ENCODE results near the gene PLEK2. TPM values are rescaled to one million over a fixed set of nuclear protein-coding genes. Genes with fewer than 3 reads are reported as not detected.

Gene PLEK2
- total and polyA plus RNA-seq, 2 experiments from 2014 or later, result 0.92 to 1.8 TPM

- no peak for TF ChIP-seq CTCF (IDR thresholded peaks at IDR 0.05; ENCODE audit: low read depth, low read length)
- Histone ChIP-seq H3K27ac (no peak overlapping the region), H3K27me3 (no peaks in the 10 kb centered on the region), H3K4me1 (ENCODE audit: low read depth) (peaks cover 5% of the 10 kb centered on the region), H3K9me3 (ENCODE audit: low read depth) (no peaks in the 10 kb centered on the region), H3K4me3 (no peak overlapping the region), H3K36me3 (peaks cover 2% of the 10 kb centered on the region)
- DNase-seq (ENCODE audit: low read depth in 1 of 2, low spot score in 1 of 2), result no peak
These were observed 22.0 kb downstream of the PLEK2 start for GRCh38 chr14:67389811-67390534.

GRCh38 chr14:67389275-67389674, 22.7 kb downstream of the PLEK2 start:
- H3K27me3 ChIP-seq, result no peaks in the 10 kb centered on the region
- no peak for DNase-seq (ENCODE audit: low read depth in 1 of 2, low spot score in 1 of 2)

DNA sequence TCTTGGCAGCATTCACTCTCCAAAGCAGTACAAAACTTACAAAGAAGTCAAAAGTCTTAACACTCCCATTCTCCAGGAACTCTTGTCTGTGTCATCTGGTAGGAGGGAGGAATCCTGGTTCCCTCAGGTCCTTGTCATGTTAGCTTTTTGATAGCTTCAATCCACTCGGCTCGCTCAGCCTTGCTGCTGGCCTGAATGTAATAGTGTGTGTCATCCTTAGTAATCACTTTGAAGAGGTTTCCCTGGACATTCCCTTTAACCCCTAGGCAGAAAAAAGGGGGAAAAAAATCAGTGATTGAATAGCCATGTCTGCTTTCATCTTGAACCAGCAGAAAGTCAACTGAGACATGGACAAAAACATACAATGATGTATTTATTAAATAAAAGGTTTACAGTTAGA, 24.8 kb downstream of the PLEK2 start:
- Histone ChIP-seq H3K36me3 (peaks cover 29% of the 10 kb centered on the region), H3K9me3 (ENCODE audit: low read depth) (no peaks in the 10 kb centered on the region), H3K27ac (no peak overlapping the region), H3K4me3 (no peak overlapping the region), H3K27me3 (no peaks in the 10 kb centered on the region), H3K4me1 (ENCODE audit: low read depth) (peaks cover 5% of the 10 kb centered on the region)
- TF ChIP-seq CTCF (IDR thresholded peaks at IDR 0.05; ENCODE audit: low read depth, low read length), result no peak
- DNase-seq (ENCODE audit: low read depth in 1 of 2, low spot score in 1 of 2), result no peak

More at GRCh38 chr14:67389275-67389674, 22.7 kb downstream of the PLEK2 start:
- no peaks in the 10 kb centered on the region for H3K9me3 ChIP-seq (ENCODE audit: low read depth)
- no peak overlapping the region for H3K27ac ChIP-seq
- peaks cover 9% of the 10 kb centered on the region for H3K36me3 ChIP-seq
- no peak for TF ChIP-seq CTCF (IDR thresholded peaks at IDR 0.05; ENCODE audit: low read depth, low read length)
- no peak overlapping the region for H3K4me3 ChIP-seq
- H3K4me1 ChIP-seq (ENCODE audit: low read depth), result peaks cover 5% of the 10 kb centered on the region

GRCh38 chr14:67385618-67386017, 26.3 kb downstream of the PLEK2 start:
- H3K27ac ChIP-seq, result no peak overlapping the region
- no peak for TF ChIP-seq CTCF (IDR thresholded peaks at IDR 0.05; ENCODE audit: low read depth, low read length)
- H3K36me3 ChIP-seq, result peaks cover 44% of the 10 kb centered on the region
- no peak overlapping the region for H3K4me3 ChIP-seq
- peaks cover 2% of the 10 kb centered on the region for H3K4me1 ChIP-seq (ENCODE audit: low read depth)
- no peaks in the 10 kb centered on the region for H3K27me3 ChIP-seq
- DNase-seq (ENCODE audit: low read depth in 1 of 2, low spot score in 1 of 2), result no peak
- H3K9me3 ChIP-seq (ENCODE audit: low read depth), result no peaks in the 10 kb centered on the region

DNA sequence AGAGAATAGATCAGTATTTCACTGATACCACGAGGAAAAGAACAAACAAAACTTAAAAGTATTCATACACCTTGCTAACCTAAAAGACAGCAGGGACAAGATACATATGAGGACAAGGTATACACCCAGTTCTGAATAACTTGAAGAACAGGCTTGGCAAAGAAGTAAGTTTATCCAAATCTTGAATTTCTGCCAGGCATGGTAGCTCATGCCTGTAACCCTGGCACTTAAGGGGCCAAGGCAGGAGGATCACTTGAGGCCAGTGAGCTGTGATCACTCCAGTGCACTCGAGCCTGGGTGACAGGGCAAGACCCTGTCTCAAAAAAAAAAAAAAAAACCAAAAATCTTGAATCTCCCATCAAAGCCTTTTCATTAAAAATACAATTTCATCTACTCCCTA, 26.8 kb downstream of the PLEK2 start:
- DNase-seq (ENCODE audit: low read depth in 1 of 2, low spot score in 1 of 2), result no peak
- Histone ChIP-seq H3K27ac (no peak overlapping the region), H3K36me3 (peaks cover 45% of the 10 kb centered on the region), H3K4me3 (no peak overlapping the region), H3K9me3 (ENCODE audit: low read depth) (no peaks in the 10 kb centered on the region), H3K4me1 (ENCODE audit: low read depth) (no peaks in the 10 kb centered on the region), H3K27me3 (no peaks in the 10 kb centered on the region)
- TF ChIP-seq CTCF (IDR thresholded peaks at IDR 0.05; ENCODE audit: low read depth, low read length), result no peak
